Sciatic nerve (tissue), 2 donors: ENCODE results near the gene LDB2. TPM values are rescaled to one million over a fixed set of nuclear protein-coding genes. Genes with fewer than 3 reads are reported as not detected.
"Not testable (repeated sequence)": the region's sequence is repeated elsewhere in the genome, so short reads cannot be mapped to it uniquely, and the experiment has no call there.

Experiments used
- ATAC-seq: fragments of 200-7000 bp; cut with Tn5 transposase; one replicate; pipeline ENCODE4 v1.9.1; 2020; ENCODE audit warnings: mild to moderate bottlenecking, moderate library complexity
- DNase-seq: peaks from one replicate; pipeline ENCODE4 v3.0.0-alpha.2; 2020; ENCODE audit warnings: low spot score
- intact Hi-C: fragments of 100-400 bp; cut with DNase I; formaldehyde crosslinking; loops from one replicate; pipeline ENCODE4 v1.14.2; 2022
- total RNA-seq: library from RNA; stranded (reverse); fragmentation: NEBNext Ultra II Directional; extraction: Animal tissue kit (Norgen Biotek cat#: 25700); gene quantifications from one replicate; pipeline ENCODE4 v1.2.1, GENCODE V29; 2021
- donor health status: DM: no; HTN: no; CAD: no.
- donor health status: DM: no; HTN: no; CAD: no.

The LDB2 gene
- total RNA-seq, 1 donor from 2014 or later = 104 TPM

GRCh38 chr4:16596267-16596666 lies 302.2 kb downstream of the LDB2 start:
- no peak for ATAC-seq
- intact Hi-C loops = no loop called here
- no peak for DNase-seq

- no peak for ATAC-seq
- intact Hi-C loops = no loop called here
- DNase-seq = no peak
Measured at GRCh38 chr4:16594128-16594527, 304.3 kb downstream of the LDB2 start.

- ATAC-seq (no peak), DNase-seq (no peak)
- intact Hi-C loops = no loop called here
Measured at GRCh38 chr4:16593386-16593785, 305.1 kb downstream of the LDB2 start.

DNA sequence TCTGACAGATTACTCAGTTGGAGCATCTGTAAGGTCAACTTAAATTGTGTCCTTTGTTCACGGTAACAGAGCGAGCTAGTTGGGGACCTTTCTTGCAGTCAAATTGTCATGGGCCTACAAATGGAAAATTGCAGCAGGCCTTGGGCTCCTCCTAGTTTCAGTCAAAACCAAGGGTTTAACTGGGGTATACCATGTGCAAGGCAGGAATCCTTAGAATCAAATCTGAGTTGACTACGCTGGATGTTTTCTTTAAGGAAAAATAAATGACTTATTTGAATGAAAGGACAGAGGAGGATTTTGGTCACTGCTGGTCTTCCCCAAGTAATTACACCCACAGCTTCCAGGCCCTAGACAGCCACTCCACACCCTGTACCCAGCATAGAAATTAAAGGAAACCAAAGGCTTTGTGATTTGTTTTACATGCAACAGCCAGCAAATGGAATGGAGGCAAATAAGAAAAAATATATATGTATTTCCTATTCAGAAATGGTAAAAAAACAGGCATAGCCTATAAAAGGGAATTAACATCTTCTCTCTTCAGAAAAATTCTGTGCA lies 307.1 kb downstream of the LDB2 start:
- intact Hi-C loops = no loop called here
- no peak for DNase-seq
- no peak for ATAC-seq

GRCh38 chr4:16590797-16591196 lies 307.6 kb downstream of the LDB2 start:
- DNase-seq (no peak), ATAC-seq (no peak)
- intact Hi-C loops = no loop called here

DNA sequence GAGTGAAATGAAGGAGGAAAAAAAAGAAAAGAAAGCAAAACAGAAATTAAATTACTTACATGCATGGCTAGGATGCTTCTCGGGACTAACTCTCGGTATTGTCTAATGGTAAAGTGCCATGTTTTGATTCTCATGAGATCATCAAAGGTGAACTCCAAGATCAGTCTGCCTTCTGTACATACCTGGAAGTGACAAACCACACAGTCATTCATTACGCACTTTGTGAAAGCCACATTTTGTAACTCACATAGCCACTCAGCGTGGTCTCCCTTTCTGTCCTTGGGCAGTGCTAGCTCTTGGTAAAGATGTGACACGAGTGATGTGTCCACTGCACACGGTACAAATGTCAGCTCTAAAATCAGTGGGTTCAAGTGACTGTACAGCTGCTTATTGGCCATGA lies 309.8 kb downstream of the LDB2 start:
- intact Hi-C loops = no loop called here
- no peak for DNase-seq
- ATAC-seq = peak; percentile 14

- intact Hi-C loops = no loop called here
- peak; percentile 87 for ATAC-seq
- no peak for DNase-seq
Measured at GRCh38 chr4:16588149-16588548, 310.3 kb downstream of the LDB2 start.

GRCh38 chr4:16585053-16585452 lies 313.4 kb downstream of the LDB2 start:
- intact Hi-C loops = no loop called here
- ATAC-seq (no peak), DNase-seq (no peak)

- DNase-seq (no peak), ATAC-seq (no peak)
- intact Hi-C loops = no loop called here
Measured at GRCh38 chr4:16583764-16584163, 314.7 kb downstream of the LDB2 start.

- intact Hi-C loops = no loop called here
- ATAC-seq (no peak), DNase-seq (no peak)
Measured at GRCh38 chr4:16582526-16582925, 315.9 kb downstream of the LDB2 start.

- DNase-seq = no peak
- ATAC-seq = no peak
- intact Hi-C loops = no loop called here
Measured at GRCh38 chr4:16582036-16582435, 316.4 kb downstream of the LDB2 start.

- ATAC-seq (no peak), DNase-seq (no peak)
- intact Hi-C loops = no loop called here
Measured at GRCh38 chr4:16581117-16581516, 317.3 kb downstream of the LDB2 start.

DNA sequence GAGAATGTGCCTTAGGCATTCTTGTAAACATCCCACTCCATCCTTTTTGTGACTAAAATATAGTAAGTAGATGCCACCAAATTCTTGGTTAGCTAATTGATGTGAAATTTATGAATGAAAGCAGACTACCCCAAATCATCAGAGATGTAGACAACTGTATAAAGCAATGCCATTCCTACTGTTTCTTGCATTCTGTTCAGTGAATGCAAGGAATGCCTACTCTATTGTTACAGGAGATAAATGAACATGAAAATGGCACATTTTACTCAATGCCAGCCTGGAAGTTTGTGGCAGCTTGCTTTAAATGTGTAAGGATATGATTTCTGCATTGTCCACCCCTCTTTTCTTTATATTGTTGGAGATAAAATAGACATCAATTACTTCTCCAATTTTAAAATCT lies 317.9 kb downstream of the LDB2 start:
- ATAC-seq (no peak), DNase-seq (no peak)
- intact Hi-C loops = no loop called here

GRCh38 chr4:16579866-16580265 lies 318.6 kb downstream of the LDB2 start:
- peak; percentile 30 for ATAC-seq
- no peak for DNase-seq
- intact Hi-C loops = no loop called here

- intact Hi-C loops = no loop called here
- DNase-seq (no peak), ATAC-seq (no peak)
Measured at GRCh38 chr4:16577177-16577576, 321.3 kb downstream of the LDB2 start.

- ATAC-seq (no peak), DNase-seq (no peak)
- intact Hi-C loops = no loop called here
Measured at GRCh38 chr4:16574981-16575380, 323.5 kb downstream of the LDB2 start.

GRCh38 chr4:16573739-16574138 lies 324.7 kb downstream of the LDB2 start:
- peak; percentile 91 for ATAC-seq
- intact Hi-C loops = no loop called here

DNA sequence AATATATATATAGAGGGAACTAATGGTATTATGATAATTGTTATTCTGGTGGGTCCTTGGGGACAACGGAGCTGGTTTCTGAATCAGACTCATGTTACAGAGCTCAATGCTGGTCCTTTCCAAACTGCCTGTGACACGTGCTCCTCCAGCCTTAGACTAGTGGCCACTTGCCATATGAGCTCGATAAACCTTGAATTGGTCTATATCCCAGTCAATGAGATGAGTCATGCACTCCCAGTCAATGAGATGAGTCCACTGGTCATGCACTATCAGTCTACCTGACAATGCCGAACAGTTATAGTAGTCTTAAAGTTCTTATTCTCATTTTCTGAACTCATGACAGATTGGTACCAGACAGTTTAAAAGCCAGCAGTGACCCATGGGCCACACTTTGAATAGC lies 325.2 kb downstream of the LDB2 start:
- ATAC-seq = peak; percentile 80
- intact Hi-C loops = no loop called here
- DNase-seq = no peak

More at GRCh38 chr4:16573739-16574138, 324.7 kb downstream of the LDB2 start:
- DNase-seq = no peak

DNA sequence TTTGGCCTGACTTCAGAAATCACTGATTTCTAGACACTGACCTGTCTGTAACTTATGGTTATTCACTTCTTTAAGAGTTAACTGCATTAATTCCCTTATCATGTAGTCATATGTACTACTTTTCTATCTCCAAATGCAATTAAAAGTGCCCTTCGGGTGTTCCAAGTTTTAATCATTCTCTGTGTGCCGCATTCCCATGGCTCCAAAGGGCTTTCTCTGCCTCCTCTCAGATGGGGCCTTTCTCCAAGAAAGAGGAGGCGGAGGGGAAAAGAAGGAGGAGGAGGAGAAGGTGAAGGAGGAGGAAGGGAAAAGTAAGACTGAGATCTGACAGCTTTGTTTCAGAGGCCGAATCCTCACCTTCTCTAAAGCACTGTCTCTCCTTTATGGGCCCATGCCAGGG lies 325.8 kb downstream of the LDB2 start:
- no peak for DNase-seq
- peak; percentile 3 for ATAC-seq
- intact Hi-C loops = no loop called here

- ATAC-seq (no peak), DNase-seq (no peak)
- intact Hi-C loops = no loop called here
Measured at GRCh38 chr4:16572161-16572560, 326.3 kb downstream of the LDB2 start.

GRCh38 chr4:16569790-16570189 lies 328.7 kb downstream of the LDB2 start:
- intact Hi-C loops = no loop called here
- DNase-seq (no peak), ATAC-seq (no peak)

DNA sequence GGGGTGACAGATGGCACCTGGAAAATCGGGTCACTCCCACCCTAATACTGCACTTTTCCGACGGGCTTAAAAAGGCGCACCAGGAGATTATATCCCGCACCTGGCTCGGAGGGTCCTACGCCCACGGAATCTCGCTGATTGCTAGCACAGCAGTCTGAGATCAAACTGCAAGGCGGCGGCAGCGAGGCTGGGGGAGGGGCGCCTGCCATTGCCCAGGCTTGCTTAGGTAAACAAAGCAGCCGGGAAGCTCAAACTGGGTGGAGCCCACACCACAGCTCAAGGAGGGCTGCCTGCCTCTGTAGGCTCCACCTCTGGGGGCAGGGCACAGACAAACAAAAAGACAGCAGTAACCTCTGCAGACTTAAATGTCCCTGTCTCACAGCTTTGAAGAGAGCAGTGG lies 341.1 kb downstream of the LDB2 start:
- intact Hi-C loops, ATAC-seq, DNase-seq: not testable (repeated sequence)
